Activated CD8-positive, alpha-beta memory T cell treated with anti-CD3 and anti-CD28 coated beads, Interleukin-2, amount 50 U/mL, for 4 hours (primary cell): ENCODE data around the gene HYLS1.
A peak's percentile ranks its signal among the peaks of the same experiment; 100 is the strongest.

Experiments
- DNase-seq: peaks from one replicate; pipeline ENCODE4 v3.0.0-alpha.2; 2020

The HYLS1 gene

DNA sequence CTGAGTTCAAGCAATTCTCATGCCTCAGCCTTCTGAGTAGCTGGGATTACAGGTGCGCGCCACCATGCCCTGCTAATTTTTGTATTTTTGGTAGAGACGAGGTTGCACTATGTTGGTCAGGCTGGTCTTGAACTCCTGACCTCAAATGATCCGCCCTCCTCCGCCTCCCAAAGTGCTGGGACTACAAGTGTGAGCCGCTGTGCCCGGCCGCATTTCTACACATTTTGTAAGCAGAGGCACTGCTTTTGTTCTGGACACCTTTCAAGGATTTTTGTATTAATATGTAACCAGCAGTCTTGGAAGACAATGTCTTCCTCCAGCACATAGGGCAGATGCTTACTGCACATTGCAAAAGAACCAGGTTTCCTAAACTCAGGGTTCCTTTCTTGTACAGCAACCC, 47.0 kb downstream of the HYLS1 start:
- DNase-seq, result no peak

DNA sequence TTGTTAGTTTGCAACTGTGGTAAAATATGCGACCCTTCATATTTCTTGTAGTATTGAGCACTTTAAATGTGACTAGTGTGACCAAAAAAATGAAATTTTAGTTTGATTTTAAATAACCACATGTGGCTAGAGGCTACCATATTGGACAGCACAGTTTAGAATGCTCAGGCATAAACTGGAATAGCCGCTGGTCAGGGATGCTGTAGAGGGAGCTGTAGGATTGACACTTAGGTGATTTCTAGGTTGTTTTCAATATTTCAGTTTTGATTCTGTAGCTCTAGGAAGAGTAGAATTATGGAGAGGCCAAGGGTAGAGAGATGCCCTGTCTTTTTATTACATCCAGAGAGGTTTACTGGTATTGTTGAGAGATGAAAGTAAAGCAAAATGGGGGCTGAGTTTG, 47.6 kb downstream of the HYLS1 start:
- DNase-seq, result no peak

DNA sequence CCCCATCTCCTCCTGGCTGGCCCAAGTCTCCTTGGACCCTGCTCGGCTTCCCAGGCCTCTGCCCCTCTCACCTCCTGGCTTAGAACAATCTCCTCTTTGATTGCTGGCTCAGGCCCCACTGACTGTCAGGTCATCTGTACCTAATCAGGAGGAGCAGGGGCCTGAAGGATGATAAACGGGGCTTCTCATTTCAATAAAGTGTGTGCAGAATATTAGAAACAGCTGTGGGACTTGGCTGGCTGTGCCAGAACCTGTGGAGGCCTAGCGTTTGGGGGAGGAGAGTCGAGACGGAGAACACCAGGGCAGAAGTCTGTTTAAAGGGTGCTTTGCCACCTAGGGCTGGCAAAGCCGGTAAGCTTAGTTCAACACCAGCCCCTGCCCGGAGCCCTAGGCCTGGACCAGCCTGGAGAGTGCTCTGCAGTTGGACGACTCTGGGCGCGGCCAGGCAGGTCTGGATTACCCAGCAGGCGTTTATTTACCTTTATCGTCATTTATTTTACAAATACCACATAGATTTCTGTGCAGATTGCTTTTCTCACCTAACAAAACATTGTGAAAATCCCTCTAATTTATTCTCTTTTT, 48.2 kb downstream of the HYLS1 start:
- DNase-seq, result no peak

DNA sequence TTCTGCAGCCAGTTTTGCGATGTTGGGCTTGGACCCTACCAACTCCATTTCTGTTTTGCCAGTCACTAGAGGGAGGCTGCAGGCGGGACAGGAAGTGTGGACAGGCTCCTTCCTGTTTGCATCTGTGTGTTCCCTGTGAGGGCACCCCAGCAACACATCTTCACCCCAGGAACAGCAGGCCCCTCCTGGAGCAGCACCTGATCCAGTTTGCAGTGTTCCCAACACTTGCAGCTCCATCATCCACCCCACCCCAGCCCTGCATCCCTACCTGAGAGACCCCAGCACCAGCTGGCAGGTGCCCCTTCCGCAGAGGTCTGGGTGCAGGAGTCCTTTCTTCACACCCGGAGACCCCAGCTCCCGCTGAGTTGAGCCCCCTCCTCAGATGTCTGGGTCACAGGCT, 51.0 kb downstream of the HYLS1 start:
- DNase-seq, result no peak

DNA sequence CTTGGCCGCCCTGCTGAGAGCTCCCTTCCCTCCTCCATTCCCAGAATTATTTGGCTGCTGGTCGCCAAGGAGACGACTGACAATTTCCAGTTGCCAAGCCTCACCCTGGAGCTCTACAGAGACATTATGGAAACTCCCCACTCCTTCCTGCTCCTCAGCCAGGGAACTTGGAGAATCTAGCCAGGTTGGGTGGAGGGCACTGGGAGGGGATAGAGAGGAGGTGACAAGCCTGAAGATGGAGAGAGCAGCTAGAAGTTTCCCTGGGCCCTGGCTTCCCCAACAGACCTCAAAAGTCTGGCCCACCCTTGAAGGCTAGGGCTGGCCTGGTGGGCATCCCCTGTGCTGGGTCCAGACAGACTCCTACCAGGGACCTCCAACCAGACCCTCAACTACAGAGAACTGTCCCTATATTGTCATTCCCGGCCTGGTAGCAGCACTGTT, 51.6 kb downstream of the HYLS1 start:
- no peak for DNase-seq

DNA sequence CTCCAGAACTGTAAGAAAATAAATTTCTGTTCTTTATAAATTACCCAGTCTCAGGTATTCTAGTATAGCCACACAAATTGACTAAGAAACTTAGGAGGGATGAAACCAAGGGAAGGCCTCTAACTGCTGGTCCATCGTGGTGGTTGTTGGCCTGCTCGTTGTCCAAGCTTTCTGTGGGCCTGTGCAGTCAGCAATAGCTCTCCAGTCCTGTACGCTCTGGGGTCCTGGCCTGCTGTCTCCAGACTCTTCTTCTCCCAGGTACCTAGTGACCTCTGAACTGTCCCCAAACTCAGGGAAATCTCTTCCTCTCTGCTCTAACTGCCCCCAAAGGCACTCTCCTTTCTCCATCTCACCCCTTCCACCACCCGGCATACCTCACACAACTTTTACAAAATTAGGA, 52.7 kb downstream of the HYLS1 start:
- no peak for DNase-seq

DNA sequence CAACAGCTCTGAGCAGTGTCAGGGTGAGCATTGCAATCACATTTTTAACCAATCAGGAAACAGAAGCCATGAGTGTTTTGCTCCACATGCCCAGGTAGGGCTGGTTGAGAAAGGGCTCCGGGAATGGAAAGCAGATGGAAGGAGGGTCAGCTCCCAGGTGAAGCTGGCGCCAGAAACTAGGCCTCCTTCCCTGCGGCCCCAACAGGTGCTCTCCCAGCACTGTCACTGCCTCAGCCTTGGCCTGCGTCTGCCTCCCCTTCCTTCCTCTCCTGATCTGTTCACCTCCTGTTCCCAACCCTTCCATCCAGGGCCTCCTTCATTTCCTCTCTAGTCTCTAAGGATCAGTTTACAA, 53.8 kb downstream of the HYLS1 start:
- no peak for DNase-seq

DNA sequence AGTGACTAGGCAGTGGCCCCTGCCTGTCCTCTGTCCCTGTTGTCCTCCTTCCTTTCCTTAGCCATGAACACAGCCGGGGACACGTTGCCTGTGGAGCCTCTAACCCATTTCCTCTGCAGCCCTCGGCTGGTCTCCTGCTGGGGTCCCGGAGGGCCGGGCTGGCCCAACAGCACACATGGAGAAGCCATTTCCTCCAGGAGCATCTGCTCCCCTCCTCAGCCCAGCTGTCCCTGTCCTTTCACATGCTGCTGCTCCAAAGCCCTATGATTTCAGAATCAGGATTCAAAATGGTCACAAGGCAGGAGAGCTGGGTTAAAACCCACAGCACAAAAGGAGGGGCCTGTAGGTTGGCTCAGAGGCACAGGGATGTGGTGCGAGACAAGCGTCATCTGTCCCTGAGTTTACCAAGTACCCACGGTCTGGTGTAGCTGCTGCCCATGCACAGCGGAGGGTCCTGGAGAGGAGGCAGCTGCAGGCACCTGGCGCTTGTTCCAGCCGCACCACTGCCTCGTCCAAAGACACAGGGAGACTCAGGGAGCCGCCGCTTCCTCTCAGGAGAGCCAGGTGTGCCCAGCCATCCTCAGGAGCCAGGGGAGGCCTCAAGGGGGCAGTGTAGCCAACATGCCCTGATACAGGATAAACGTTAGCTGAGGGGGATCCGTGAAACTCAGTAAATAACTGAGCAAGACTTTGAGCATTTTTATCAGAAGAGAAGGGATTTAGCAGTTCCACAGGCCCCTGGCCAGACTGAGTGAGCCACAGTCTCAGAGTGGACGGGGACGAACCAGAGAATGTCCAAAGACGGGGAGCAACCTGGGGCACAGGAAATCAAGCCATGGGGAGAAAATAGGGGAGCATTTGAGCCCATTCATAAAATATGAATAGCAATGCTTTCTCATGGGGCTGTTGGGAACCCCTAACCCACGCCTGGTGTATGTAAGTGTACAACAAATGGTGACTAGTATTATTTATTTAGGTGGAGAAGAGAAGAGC, 54.4 kb downstream of the HYLS1 start:
- DNase-seq, result peak; percentile 33

DNA sequence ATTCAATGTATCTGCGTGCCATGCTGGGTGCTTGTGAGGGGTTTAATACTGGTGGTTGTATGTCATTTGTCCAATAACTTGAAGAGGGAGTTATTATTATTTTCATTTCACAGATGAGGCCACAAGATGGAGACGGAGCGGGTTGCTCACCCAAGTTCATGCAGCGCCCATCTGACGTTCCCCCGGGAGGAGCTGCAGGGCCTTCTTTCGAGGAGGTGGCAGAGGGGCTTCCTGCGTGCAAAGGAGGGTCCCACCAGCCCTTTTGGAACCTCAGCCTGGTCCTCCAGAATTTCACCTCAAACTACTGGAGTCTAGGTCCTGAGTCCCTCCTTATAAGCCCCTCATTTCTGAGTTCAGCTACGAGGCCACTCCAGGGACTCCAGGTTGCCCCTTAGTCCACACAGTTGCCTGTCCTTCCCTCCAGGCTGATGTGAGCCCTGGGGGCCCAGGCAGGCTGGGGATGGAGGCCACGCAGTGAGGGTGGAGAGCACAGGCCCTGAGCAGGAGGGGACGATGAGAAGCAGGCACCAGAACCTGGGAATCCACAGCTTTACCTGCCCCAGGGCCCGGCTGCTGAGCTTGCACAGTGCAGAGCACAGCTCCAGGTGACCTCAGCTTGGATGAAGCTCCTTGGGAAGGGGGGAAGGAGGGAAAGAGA, 55.4 kb downstream of the HYLS1 start:
- no peak for DNase-seq

DNA sequence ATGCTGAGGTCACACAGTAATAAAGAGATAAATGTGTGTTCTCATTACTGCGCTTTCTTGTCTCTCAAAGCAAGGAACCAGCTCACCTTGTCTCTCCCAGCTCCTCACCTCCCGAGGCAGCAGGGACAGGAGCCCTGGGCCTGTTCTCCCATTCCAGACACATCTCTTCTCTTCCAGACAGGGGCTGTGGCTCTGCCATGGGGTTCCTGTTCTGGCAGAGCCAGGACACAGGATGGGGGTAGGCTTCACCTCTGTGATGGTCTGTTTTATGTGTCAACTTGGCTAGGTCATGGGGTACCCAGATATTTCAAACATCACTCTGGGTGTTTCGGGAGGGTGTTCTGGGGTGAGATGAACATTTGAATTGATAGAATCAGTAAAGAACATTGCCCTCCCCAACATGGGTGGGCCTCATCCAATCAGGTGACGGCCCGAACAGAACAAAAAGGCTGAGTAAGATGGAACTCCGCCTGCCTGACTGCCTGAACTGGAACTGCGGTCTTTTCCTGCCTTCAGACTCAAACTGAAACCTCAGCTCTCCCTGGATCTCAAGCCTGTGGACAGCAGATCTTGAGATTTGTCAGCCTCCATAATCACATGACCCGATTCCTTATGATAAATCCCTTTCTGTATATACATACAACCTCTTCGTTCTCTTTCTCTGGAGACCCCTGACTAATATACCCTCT, 56.3 kb downstream of the HYLS1 start:
- DNase-seq, result no peak

DNA sequence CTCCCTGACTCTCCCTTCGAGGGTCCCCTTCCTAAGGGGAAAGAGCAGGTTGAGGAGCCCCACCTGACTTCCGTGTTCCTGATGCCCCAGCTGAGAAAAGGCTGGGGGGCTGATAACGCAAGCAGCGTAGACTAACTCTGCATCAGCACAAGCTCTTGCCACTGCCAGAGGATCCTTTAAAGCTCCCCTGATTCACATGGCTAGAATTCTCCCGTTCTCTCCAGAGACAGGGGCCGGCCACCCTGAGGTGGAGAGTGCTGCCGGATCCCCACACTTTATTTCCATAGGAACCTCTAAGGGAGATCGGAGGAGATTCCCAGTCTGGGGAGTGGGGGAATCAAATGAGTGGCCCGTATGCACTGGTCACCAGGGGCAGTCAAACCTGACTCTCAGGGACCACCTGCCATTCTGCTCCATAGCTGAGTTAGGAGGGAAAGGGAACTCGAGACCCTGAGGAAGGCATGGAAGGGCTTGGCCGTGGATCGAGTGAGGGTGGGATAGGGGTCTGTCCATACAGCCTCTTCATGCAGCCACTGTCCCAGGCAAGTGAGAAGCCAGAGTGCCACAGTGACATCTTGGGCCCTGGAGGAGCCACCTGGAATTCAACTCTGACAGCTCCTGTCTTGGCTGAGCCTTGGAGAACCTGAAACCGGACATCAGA, 57.0 kb downstream of the HYLS1 start:
- no peak for DNase-seq

DNA sequence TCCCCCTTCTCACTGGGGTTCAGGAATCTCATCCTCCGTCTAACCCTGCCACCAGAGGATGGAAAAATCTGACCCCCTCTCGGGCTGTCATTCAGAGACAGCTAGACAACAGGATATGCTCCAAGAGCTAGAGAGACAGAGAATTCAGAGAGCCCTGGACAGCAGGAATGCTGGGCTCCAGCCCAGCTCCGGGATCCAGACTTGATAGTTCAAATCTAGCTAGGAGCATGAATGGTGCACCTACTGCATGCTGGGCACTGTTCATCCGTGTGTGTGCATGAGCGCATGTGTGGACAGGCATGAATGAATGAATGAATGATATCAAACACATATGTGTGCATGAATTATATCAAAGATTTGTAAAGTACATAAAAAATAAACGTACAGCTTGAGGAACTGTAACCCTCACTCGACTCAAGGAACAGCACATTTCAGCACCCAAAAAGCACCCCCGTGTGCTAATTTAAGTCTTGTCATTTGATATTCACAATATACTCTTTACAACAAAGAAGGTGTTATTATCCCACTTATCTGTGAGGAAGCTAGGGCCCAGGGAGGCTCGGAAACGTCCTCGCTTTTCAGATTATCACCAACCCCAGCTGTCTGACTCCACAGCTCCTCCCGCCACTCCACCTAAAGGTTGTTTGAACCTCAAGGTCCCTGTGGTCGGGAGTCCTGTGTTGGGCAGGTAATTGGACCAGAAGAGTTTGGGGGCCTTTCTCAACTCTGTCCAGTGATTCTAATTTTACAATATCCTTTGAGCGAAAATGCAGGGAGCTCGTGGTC, 57.7 kb downstream of the HYLS1 start:
- DNase-seq, result no peak

DNA sequence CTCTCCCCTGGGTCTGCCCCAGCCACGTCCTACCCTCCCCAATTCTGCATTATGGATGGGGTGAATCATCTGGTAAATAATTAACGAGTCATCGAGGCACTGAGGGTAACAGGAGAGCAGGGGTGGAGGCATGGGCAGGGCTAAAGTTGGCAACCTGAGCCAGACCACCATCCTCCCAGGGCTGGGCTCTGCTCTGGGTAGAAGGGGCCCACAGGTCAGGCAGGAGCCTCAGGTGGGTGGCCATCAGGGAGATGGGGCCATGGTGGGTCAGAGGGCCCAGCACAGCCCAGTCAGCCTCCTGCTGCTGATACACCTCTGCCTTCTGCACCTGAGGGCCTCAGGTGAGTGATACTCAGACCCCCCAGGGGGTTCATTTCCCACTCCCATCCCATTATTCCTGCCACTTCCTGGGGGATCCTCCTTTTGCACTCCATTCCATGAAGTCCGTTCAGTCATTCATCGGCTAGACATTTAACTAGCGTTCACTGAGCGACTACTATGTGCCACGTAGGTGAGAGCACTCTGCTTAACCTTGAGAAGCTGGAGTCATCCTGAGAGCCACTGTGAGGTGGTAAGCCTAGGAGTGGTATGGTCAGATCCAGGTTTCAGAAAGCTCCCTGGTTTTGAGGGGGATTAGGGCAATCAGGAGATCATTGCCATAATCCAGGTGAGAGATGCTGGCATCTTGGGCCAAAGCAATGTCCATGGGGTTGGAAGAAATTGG, 58.5 kb downstream of the HYLS1 start, which contains the start of gene VSIG10L2:
TSS of gene VSIG10L2 (plus strand) at position 248 of the 724 bp plus-strand sequence. CDS start at position 260, 12 bp downstream.
- DNase-seq, result no peak

DNA sequence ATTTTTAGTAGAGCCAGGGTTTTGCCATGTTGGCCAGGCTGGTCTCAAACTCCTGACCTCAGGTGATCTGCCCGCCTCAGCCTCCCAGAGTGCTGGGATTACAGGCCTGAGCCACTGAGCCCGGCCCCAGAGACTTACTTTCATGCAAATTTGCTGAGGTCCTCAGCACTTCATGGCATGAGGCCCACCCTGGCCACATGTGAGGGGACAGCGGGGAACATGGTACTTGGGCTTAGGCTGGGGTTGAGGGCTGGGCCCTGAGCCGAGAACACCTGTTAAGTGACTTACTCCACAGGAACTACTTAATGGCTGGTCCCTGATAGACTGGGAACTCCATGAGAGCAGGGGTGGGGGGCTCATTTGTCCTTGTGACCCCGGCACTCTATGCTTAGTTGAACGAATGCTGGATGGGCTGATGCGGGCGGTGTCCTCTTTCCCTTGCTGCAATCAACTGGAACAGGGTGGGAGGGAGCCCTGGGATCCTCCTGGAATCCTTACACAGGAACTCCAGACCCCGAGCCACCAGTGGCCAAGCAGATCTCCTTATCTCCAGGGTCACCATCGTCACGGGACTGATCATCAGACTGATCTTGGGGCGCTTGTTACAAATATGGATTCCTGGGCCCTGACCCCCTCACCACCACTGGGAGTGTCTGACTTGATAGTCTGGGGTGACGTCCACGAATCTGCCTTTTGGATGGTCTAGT, 59.4 kb downstream of the HYLS1 start:
- DNase-seq, result no peak

DNA sequence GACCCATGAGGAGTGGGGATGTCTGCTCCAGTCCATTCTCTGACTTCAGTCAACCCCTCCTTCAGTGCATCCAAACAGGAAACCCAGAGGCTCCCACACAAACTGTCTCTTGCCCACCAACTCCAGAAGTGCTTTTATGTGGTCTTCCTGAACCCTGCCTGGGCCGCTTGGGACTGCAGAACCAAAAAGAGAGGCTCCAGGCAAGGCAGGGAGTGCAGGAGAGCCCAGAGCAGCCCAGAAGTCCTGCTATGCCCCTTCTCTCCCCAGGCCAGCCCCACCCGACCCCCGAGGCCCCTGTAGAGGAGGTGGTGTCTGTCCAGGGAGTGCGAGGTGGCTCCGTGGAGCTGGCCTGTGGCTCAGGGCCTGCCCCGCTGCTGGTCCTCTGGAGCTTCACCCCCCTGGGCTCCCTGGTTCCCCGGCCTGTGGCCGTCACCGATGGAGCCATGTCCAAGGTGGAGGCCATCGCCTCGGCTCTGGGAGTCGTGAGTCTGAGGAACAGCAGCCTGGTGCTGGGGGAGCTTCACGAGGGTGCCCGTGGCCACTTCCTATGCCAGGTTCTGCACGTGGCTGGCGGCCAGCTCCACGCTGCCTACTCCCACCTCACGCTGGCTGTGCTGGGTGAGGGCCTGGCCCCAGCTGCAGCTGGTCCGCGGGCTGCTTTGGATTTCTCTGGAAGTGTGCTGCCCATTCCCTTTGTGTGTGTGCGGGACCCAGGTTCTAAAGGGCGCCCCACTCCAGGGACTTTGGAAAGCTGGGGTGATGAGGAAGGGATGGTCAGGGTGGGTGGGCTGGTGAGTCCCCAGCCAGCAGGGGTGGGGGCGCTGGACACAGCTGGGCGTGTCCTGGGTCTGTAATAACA, 60.2 kb downstream of the HYLS1 start:
- no peak for DNase-seq

DNA sequence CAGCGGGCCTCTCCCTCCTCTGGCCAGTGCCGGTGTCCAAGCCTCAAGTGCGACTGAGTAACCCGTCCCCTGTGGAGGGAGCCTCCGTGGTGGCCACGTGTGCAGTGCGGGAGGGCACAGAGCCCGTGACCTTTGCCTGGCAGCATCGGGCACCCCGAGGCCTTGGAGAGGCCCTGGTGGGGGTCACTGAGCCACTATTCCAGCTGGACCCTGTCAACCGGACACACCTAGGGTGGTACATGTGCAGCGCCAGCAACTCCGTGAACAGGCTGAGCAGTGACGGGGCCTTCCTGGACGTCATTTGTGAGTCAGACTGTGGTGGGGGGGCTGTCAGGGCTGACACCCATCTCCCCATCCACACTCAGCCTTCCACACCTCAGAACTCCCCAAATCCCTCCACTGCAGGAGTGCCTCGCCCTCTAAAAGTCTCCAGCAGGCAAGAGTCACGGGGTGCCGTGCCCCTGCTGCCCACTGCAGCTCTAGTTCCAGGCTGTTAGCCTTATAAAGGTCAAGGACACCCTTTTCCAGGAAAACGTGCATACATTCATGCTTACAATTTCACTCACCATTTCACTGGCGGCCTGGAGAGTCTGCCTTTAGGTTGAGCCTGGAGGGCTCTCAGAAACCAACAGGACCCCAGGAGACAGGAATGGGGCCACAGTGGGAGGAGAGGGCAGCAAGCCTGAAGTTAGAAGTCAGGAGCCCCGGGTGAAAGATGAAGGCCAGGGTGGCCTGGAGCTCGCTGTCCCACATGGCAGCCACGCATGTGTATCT, 61.0 kb downstream of the HYLS1 start:
- no peak for DNase-seq

DNA sequence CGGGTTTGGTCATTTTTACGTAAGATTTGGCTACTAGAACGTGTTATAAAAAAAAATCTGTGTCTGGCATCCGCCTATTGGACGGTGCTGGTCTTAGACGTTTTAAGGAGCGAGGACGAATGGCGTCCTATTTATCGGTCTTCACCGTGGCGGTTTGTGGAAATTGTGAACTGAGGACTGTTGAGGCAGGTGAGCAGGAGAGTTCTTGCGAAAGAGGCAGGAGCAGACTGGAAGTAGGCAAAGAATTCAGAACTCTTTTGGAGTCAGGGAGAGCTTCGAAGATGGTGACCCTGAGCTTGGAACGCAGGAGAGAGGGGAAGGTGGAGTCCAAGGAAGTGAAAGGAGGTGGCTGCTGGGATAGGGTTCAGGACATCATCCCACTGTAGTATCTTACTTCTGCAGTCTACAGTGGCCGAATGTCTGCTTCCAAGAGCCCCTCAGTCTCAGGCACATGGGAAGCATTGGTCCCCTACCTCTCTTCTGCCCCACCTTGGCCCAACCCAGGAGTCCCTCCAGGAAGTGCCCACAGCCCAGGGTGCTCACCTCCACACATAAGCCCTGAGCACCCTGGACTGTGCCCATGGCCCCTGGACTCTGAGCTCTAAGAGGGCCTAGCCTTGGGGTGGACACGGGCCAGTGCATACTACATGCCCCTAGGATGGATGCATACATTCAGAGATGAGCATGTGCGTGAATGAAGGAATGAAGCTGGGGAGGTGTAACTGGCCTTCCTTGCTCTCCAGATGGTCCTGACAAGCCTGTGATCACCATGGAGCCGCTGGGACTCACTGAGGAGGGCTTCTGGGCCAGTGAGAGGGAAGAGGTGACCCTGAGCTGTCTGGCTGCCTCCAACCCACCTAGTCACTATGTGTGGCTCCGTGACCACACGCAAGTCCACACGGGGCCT, 62.1 kb downstream of the HYLS1 start:
- DNase-seq, result no peak

DNA sequence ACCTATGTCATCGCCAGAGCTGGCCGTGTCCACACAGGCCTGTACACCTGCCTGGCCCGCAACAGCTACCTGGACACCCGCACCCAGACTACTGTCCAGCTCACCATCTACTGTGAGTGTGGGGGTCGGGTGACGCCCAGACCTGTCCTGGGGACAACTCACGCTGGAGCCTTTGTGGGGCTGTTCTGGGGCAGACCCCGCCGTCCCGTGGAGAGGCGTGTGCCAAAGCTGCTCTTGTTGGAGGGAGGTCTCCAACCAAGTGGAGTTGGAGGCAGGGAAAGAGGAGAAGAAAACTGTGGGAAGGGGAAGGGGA, 62.7 kb downstream of the HYLS1 start:
- no peak for DNase-seq
